Erythroblast (primary cell): ENCODE data around the gene NBEAL2.

ENCODE experiments used
- GATA1 ChIP-seq: IDR thresholded peaks from 2 replicates; pipeline ENCODE4 v1.6.1; 2011; ENCODE audit warnings: low read depth, mild to moderate bottlenecking, control low read depth, low read length, moderate library complexity
- POLR2A ChIP-seq: IDR thresholded peaks from 2 replicates; pipeline ENCODE4 v1.6.1; 2011; ENCODE audit warnings: mild to moderate bottlenecking, low read length

DNA sequence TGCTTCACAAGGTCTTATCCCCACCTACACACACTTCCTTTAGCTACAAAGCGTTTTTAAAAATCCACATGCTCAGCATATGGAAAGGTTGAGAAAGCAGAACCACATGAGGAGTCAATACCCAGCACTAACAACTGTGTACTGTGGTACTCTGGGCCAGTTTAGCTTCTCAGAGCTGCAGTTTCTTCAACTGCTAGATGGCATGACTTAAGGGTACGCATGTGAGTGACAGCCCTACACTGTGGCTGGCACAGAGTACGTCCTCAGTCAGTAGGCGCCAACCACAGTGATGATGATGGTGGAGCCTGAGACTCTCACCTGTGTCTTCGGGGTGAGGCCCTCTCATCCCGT lies 20.3 kb upstream of the NBEAL2 start:
- TF ChIP-seq POLR2A (no peak), GATA1 (no peak)
